Measurements from ENCODE around the gene FGD4.

Gene FGD4

DNA sequence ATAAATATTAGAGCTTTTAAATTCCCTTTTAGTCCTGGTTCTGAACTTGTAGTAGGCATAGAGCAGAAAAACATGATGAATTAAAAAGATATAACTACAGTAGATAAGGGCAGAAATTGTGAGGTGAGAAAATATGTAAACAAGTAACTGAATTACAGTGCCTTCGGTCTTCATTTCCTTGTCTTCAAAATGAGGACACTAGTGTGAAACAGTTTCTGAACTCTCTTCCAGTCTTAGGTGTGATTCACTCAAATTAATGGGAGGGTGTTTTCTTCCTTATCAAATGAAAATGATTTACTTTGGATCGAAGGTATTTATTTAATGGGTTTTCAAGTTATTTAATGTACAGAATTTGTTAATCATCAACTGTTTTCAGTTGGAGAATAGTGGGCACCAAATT lies 1.5 kb downstream of the FGD4 start:
- H3K4me3 ChIP-seq, result peak overlapping the region in 4 of 7 experiments; percentile 54 to 79 (median 68)
- H3K27ac ChIP-seq, result peak overlapping the region in 6 of 21 experiments; percentile 64 to 83 (median 80)

DNA sequence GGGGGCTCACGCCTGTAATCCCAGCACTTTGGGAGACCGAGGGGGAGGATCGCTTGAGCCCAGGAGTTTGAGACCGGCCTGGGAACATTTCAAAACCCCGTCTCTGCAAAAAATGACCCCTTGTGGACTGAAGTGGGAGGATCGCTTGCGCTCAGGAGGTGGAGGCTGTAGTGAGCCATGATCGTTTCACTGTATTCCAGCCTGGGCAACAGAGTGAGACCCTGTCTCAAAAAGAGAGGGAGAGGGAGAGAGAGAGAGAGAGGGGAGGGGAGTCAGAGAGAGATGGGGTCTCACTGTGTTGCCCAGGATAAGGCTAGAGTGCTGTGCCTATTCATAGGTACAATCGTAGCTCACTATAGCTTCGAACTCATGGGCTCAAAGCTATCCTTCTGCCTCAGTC lies 2.8 kb downstream of the FGD4 start:
- Histone ChIP-seq H3K4me3 (no peak overlapping the region), H3K27ac (no peak overlapping the region)

DNA sequence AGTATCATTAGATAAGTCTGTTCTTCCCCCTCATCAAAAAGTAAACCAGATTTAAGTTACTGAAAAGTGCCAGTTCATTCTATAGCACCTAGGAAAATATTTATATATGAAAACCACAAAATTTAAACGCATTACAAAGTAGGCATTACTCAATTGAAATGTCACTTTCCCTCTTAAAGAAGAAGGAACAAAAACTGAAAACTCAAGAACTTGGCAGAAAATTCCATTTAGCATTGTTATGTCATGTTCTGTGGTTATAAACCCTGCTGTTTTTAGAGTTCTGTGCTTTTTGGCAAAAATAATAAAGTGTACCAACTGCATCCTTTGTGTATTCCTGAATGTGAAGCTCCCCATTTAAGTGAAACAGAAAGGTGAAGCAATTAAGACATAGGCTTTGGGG lies 3.6 kb downstream of the FGD4 start:
- Histone ChIP-seq H3K27ac (no peak overlapping the region), H3K4me3 (no peak overlapping the region)

DNA sequence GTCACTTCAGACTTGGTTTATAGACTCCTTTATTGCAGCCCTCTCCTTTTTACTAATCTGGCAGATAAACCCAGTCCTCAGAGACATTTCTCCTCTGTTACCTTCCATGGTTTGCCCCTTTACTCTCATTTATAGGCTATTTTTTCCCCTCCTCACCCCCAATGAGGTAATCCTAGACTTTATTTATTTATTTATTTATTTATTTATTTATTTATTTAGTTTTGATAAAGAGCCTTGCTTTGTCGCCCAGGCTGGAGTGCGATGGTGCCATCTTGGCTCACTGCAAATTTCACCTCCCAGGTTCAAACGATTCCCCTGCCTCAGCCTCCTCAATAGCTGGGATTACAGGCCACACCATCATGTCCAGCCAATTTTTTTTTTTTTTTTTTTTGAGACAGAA lies 8.4 kb downstream of the FGD4 start:
- Histone ChIP-seq H3K4me3 (no peak overlapping the region), H3K27ac (no peak overlapping the region)

DNA sequence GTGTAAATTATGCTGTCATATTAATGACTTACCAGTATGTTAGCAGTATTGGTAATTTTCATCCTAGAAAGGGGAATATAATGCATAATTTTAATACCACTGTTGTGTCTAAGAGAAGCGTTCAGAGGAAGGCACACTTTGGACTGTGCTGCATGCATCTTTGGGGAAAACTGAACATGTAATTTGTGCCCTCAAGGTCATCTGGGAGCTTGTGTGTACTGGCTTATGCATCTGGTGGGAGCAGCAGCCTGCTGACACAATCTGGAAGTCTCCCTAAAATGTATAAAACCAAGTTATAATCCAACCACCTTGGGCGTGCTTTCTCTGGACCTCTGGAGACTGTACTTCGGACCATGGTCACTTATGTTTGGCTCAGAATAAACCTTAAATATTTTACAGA lies 14.1 kb downstream of the FGD4 start:
- Histone ChIP-seq H3K4me3 (no peak overlapping the region), H3K27ac (no peak overlapping the region)

DNA sequence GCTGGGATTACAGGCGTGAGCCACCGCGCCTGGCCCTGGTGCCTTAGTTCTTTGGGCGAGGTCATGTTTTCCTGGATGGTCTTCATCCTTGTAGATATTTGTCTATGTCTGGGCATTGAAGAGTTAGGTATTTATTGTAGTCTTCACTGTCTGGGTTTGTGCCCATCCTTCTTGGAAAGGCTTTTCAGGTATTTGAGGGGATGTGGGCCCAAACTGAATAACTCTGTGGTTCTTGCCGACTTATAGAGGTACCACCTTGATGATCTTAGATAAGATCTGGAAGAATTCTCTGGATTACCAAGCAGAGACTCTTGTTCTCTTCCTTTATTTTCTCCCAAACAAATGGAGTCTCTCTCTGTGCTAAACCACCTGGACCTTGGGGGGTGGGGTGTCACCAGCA lies 18.9 kb downstream of the FGD4 start:
- H3K27ac ChIP-seq, result no peak overlapping the region
- no peak overlapping the region for H3K4me3 ChIP-seq

DNA sequence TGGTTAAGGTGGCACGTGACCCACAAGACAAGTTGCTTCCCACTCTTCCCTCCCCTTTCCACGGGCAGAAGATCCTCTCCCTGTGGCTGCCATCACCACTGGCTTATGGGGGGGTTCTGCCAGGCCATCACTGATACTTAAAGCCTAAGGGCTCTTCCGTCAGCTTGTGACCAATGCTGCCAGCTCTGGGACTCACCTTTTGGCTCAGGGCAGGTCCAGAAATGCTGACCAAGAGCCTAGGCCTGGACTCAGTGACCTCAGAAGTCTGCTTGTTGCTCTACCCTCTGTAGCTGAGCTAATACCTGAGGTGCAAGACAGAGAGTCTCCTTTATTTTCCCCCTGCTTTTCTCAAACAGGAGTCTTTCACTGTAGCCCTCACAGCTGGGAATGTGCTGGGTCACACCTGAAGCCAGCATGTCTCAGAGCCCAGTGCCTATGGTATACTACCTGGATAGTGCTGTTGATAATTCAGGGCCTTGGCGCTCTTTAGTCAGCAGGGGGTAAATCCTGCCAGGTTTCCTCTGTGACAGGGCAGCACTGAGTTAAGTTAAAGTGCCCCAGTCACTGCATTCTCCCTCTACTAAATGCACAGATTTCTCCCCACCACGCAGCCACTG lies 19.7 kb downstream of the FGD4 start:
- no peak overlapping the region for H3K4me3 ChIP-seq
- H3K27ac ChIP-seq, result no peak overlapping the region

DNA sequence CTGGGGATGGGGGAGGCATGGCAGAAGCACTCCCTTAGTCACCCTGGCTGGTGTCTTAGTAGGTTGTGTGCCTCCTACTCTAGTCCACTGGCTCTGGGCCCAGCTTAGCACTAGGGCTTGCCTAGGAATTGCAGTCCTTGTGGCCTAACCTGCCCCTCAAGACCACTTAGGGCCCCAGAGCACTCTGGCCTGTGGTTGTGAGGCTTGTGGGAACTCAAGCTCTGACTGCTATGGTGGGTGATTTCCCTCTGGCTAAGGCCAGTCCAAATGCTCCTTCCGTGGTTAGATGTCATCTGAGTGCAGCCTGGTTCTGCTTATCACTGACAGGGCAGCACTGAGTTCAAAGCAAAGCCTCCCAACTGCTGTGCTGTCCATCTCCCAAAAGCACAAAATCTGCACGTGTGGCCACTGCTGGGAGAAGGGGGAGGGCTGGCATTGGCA lies 20.2 kb downstream of the FGD4 start:
- Histone ChIP-seq H3K4me3 (no peak overlapping the region), H3K27ac (no peak overlapping the region)

DNA sequence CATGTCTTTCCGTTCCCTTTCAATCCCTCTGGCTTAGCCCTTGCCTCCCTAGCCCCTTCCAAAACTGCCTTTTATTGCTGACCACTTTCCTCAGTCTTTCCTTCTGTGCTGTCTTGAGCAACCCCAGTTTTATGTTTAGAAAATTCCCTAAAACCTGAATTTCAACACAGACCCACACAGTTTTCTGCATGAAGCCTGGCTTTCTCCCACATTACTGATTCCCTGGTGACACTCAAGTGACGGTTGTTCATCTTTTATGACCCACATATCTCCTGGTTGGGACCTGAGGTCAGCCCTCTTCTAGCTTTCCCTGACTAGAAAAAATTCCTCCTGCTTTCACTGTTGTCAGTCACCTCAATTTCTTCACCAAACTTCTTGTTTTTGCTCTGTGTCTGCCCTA lies 21.0 kb downstream of the FGD4 start:
- no peak overlapping the region for H3K4me3 ChIP-seq
- H3K27ac ChIP-seq, result no peak overlapping the region

DNA sequence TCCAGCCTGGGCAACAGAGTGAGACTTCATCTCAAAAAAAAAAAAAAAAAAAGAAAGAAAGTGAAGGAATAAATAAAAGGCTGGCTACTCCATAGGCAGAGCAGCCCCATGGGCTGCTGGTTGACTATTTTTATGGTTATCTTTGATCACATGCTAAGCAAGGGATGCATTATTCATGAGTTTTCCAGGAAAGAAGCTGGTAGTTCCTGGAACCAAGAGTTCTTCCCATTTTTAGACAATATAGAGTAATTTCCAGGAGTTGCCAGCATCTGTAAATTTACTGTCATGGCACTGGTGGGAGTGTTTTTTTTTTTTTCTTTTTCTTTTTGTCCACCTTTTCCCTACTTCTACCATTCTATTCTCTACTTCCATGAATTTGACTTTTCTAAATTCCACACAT lies 24.2 kb downstream of the FGD4 start:
- H3K4me3 ChIP-seq, result no peak overlapping the region
- peak overlapping the region in 1 of 21 experiments; percentile 28 for H3K27ac ChIP-seq

DNA sequence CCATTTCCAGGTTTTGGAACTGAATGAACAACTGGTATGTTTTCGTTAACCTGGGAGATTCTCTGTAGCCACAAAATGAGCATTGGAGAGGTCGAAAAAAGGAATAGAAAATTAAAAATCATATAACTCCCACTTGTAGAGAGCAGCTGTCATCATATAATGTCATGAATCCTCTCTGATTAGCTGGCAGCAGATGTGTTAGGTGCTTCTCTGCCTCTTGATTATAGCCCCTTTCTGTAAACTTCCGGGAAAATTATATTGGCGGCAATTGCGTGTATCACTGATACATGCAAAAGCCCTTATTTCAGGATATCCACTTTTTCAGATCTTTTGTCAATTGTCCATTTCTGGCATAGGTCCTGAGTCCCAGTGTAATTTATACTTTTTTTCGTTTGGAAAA lies 31.7 kb downstream of the FGD4 start:
- Histone ChIP-seq H3K27ac (no peak overlapping the region), H3K4me3 (no peak overlapping the region)

DNA sequence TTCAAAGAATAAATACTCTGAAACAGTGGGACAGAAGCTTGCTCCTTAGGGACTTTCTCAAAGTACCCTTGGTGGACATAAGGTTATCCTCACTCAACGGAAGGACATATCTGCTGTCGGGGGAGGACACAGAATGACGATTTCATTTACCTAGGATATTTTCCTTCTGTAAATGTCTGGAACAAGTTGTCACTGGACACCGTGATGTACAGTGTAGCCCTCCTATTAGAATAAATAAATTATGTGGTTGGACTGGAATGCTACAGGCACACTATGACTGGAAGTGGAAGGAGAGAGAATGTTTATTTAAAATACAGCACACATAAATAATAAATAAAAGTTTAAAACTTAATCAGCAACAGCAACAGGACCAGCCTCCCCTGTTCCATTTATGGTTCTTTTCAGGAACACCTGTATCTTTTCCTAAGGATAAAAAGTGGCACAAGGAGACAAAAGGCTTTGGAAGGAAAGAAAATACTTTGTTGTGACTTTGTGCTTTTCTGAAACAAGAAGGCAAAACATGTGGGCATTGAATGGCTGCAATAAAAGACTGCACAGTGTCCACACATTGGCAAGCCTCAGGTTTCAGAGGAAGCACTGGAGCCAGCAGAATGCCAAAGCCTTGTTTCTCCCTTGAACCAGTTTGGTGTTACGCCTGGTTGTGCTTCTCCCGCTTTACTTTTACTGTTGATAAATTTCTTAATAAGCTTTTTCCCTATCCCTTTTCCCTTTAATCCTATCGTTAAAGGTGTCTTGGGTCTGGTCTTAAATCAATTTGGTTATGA lies 36.8 kb downstream of the FGD4 start:
- Histone ChIP-seq H3K27ac (no peak overlapping the region), H3K4me3 (no peak overlapping the region)

DNA sequence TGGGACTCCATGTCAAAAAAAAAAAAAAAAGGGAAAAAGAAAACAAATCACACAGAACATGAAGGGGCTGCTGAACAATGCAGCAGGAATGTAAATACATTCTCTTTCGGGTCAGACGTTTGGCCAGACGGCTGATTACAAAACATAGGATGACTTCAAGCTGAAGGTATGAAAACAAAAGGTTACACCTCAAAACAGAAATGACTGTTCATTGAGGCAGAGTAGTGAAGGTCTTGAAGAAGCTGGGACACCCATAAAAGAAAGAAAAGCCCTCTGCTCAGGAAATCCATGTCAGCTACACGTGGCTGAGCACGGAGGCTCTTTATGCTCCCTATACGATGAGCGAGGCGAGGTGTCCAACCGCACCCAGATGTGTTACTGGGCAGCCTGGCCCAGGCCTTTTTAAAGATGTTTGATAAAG lies 37.7 kb downstream of the FGD4 start:
- Histone ChIP-seq H3K27ac (no peak overlapping the region), H3K4me3 (no peak overlapping the region)

DNA sequence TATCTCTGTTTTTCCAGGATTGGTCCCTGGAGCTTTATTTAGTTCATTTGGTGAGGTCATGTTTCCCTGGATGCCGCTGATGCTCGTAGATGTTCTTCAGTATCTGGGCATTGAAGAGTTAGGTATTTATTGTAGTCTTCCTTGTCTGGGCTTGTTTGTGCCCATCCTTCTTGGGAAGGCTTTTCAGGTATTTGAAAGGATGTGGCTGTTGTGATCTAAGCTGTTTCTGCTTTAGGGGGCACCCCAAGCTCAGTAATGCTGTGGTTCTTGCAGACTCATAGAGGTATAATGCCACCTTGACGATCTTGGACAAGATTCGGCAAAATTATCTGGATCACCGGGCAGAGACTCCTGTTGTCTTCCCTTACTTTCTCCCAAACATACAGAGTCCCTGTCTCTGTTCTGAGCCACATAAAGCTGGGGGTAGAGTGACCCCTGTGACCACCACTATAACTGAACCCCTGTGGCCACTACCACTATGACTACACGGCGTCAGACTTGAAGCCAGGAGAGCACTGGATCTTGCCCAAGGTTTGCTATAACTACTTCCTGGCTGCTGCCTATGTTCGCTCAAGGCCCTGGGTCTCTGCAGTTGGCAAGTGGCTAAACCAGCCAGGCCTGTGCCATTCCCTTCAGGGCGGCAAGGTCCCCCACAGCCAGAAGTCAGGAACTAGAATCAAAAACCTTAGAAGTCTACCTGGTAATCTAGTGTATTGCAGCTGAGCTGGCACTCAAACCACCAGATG lies 40.9 kb downstream of the FGD4 start:
- Histone ChIP-seq H3K27ac (peak overlapping the region in 2 of 21 experiments; percentile 20 to 25), H3K4me3 (no peak overlapping the region)

DNA sequence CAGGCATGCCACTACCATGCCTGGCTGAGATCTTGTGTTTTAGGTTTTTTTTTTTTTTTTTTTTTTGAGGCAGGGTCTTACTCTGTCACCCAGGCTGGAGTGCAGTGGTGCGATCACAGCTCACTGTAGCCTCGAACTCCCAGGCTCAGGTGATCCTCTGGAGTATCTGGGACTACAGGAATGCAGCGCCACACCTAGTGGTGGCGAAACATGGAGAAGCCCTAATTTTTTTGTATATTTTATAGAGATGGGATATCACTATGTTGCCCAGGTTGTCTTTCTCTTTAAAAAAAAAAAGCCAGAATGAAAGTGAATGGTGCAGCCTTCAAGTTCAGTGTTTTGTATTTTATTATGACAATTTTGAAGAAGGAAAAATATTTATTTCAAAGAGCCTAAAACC lies 44.1 kb downstream of the FGD4 start:
- Histone ChIP-seq H3K4me3 (no peak overlapping the region), H3K27ac (no peak overlapping the region)

DNA sequence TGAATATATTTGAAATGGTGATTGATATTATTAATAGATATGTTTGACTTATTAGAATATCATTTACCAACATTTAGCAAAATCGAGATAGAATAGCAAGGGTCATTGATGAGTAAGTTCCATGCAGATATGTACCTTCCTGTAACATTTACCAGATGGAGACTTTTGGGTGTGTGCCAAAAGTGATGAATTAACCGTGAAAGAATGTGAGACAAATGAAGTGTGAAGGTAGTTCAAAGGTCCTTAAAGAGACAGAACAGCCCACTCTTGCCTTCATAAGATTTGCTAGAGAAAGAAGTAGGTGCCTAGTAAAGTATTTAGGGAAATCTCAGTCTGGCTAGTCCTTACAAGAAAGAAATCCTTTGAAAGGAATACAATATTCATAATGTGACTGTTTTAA lies 45.5 kb downstream of the FGD4 start:
- H3K27ac ChIP-seq, result no peak overlapping the region
- no peak overlapping the region for H3K4me3 ChIP-seq

DNA sequence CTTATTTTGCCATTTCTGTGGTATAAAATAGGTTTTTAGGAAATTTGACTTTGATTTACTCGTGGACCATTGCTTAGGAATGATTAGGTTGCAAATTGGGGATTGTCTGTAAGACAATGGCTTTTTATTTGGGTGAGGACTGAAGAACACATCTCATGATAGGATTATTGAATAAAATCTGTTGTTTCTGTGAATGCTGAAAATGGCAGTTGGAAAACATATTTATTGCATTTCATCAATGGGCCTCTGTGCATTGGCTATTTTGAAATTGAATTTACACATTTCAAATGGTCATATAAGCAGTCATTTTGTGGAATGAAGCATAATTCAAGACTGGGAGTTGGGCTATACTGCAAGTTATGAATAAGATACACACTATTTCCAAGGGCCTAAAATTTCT lies 46.0 kb downstream of the FGD4 start:
- no peak overlapping the region for H3K4me3 ChIP-seq
- no peak overlapping the region for H3K27ac ChIP-seq

DNA sequence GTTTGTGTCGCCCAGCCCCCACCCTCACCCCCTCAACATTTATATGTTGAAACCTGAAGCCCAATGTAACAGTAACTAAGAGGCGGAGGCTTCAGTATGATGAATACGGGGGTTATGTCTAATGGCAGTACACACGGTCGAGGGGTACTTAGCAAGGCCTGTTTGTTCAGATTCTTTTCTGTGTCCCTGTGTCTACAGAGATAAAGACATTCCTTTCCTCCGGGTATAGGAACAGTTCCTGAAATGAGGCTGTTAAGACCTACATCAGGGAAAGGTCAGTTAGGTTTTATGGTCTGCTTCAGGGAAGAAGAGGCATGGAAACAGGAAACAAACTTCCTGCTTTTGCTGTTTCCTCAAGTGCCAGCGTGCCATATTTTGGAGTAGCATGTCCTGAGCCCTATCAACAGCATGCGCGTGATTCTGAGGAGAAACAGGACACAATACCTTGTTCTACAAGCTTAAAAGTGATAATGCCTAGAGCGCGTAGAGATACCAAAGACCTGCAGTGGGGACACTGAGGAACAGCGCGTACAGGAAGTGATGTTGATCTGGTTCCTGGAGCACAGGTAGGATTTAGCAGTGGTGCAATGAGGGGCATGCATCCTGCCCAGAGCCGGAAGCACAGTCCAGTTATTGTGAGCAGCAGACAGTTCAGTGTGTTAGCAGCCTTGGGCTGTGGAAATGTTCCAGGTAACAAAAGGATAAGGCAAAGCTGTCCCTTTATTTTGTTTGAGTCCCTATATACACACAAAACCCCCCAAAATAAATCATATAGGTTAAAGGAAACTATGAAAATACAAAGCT lies 47.2 kb downstream of the FGD4 start:
- no peak overlapping the region for H3K4me3 ChIP-seq
- H3K27ac ChIP-seq, result no peak overlapping the region

DNA sequence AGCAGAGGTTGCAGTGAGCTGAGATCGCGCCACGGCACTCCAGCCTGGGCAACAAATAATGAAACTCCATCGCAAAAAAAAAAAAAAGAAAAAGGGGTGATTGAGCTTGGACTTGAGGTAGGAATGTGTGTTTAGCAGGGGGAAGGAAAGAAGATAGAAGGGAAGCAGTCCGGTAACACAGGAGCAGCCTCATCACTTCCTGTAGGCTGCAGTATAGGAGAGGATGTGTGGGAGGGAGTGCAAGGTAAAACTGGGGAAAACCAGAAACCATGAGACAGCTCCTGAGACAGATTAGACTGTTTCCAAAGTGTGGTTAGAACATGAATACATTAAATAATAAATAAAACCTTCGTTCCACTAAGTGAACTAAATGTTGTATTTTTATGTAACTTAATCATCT lies 49.2 kb downstream of the FGD4 start:
- H3K27ac ChIP-seq, result no peak overlapping the region
- H3K4me3 ChIP-seq, result no peak overlapping the region

DNA sequence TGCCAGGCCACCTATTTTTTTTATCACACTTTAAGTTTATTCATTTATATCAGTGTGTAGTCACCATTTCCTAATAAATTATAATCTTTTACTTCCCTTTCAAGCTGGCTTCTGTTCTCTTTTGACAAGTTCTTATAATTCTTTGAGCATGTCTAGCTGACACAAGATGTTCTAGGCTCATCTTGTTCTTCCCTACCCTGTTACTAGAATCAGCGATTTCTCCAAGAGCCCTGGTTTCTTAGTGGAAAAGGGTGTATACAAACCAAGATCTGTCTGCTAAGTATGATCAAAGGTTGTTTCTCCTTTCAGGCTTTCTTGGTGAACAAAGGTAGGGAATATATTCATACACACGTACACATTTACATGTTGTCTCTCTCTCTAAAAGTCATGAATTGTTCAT lies 51.0 kb downstream of the FGD4 start:
- Histone ChIP-seq H3K27ac (peak overlapping the region in 3 of 21 experiments; percentile 8 to 30 (median 16)), H3K4me3 (no peak overlapping the region)

All from skin epidermis (tissue), 12 donors.